ENCODE data around the gene ALX3. TPM values are rescaled to one million over a fixed set of nuclear protein-coding genes. Genes with fewer than 3 reads are reported as not detected.
A peak's percentile ranks its signal among the peaks of the same experiment; 100 is the strongest.

ALX3 gene
- total RNA-seq, 1 donor from 2014 or later: not detected

DNA sequence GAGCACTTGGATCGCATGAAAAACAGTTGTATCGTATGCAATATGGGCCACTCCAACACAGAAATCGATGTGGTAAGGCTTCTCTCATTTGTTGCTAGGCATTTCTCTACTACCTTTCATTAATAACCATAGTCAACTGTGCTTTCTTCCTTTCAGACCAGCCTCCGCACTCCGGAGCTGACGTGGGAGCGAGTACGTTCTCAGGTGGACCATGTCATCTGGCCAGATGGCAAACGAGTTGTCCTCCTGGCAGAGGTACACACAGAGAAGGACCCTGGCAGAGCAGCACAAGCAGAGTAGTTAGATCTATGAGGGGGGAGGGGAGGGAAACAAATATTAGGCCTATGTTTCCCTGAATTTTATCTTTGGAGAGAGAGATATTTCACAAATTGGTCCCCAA, 52.1 kb downstream of the ALX3 start:
- Histone ChIP-seq H4K20me1 (ENCODE audit: insufficient read depth, low read length) (no peaks in the 10 kb centered on the region), H3K9ac (ENCODE audit: low read length) (no peak overlapping the region), H3K4me1 (ENCODE audit: insufficient read depth, low read length) (peaks cover 9% of the 10 kb centered on the region), H3K27ac (ENCODE audit: low read depth, low read length) (no peak overlapping the region), H3K4me3 (ENCODE audit: insufficient read depth, low read depth, low read length) (no peak overlapping the region), H3K27me3 (ENCODE audit: insufficient read depth, low read length) (no peaks in the 10 kb centered on the region), H3K9me3 (ENCODE audit: insufficient read depth, low read depth, low read length) (no peaks in the 10 kb centered on the region), H3K36me3 (ENCODE audit: insufficient read depth, low read length) (peaks cover 80% of the 10 kb centered on the region), H3K4me2 (ENCODE audit: low read length) (no peak overlapping the region), H3K79me2 (ENCODE audit: insufficient read depth, low read length) (no peaks in the 10 kb centered on the region), H2AFZ (ENCODE audit: low read depth, low read length) (no peak overlapping the region)
- Mint-ChIP-seq H3K36me3 (ENCODE audit: low read depth, unreplicated experiment) (peaks cover 27% of the 10 kb centered on the region), H3K27ac (ENCODE audit: unreplicated experiment) (no peak overlapping the region), H3K27me3 (ENCODE audit: low read depth, unreplicated experiment) (no peaks in the 10 kb centered on the region), H3K9me3 (ENCODE audit: unreplicated experiment) (no peaks in the 10 kb centered on the region), H3K4me3 (ENCODE audit: unreplicated experiment) (no peak overlapping the region), H3K4me1 (ENCODE audit: low read depth, unreplicated experiment) (no peaks in the 10 kb centered on the region)
- FAIRE-seq: no peak
- TF ChIP-seq, protein P1, sequence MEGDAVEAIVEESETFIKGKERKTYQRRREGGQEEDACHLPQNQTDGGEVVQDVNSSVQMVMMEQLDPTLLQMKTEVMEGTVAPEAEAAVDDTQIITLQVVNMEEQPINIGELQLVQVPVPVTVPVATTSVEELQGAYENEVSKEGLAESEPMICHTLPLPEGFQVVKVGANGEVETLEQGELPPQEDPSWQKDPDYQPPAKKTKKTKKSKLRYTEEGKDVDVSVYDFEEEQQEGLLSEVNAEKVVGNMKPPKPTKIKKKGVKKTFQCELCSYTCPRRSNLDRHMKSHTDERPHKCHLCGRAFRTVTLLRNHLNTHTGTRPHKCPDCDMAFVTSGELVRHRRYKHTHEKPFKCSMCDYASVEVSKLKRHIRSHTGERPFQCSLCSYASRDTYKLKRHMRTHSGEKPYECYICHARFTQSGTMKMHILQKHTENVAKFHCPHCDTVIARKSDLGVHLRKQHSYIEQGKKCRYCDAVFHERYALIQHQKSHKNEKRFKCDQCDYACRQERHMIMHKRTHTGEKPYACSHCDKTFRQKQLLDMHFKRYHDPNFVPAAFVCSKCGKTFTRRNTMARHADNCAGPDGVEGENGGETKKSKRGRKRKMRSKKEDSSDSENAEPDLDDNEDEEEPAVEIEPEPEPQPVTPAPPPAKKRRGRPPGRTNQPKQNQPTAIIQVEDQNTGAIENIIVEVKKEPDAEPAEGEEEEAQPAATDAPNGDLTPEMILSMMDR (IDR thresholded peaks at IDR 0.05; ENCODE audit: insufficient read depth, low read depth, low read length): no peak
- no peak for TF ChIP-seq EZH2 (IDR thresholded peaks at IDR 0.05; ENCODE audit: insufficient read depth, low read length)
- no peak for DNase-seq (ENCODE audit: low read depth)

DNA sequence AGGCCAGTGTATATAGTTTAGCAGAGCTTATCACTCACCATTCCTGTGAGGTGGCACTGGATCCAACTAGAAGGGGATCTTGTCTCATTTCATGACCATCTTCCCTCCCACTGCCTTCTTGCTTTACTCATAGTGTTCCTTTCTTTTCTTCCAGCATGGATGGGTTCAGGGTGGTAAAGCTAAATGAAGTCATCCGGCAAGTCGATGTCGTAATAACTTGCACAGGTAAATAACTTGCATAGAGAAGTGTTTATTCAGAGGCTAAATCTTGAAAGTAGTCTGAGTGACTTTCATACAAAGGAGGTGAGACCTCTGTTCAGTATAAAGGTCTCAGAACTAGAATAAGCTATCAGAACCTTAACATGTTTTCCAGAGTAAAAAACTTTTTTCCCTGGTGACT, 52.7 kb downstream of the ALX3 start:
- no peak for FAIRE-seq
- no peaks in the 10 kb centered on the region for H3K9me3 Mint-ChIP-seq (ENCODE audit: unreplicated experiment)
- Histone ChIP-seq H3K4me1 (ENCODE audit: insufficient read depth, low read length) (peaks cover 9% of the 10 kb centered on the region), H3K4me3 (ENCODE audit: insufficient read depth, low read depth, low read length) (no peak overlapping the region), H3K27me3 (ENCODE audit: insufficient read depth, low read length) (no peaks in the 10 kb centered on the region), H3K4me2 (ENCODE audit: low read length) (no peak overlapping the region), H3K27ac (ENCODE audit: low read depth, low read length) (no peak overlapping the region), H4K20me1 (ENCODE audit: insufficient read depth, low read length) (no peaks in the 10 kb centered on the region), H3K36me3 (ENCODE audit: insufficient read depth, low read length) (peaks cover 79% of the 10 kb centered on the region), H2AFZ (ENCODE audit: low read depth, low read length) (no peak overlapping the region), H3K9me3 (ENCODE audit: insufficient read depth, low read depth, low read length) (no peaks in the 10 kb centered on the region), H3K9ac (ENCODE audit: low read length) (no peak overlapping the region), H3K79me2 (ENCODE audit: insufficient read depth, low read length) (no peaks in the 10 kb centered on the region)
- no peak for DNase-seq (ENCODE audit: low read depth)
- H3K27ac Mint-ChIP-seq (ENCODE audit: unreplicated experiment): no peak overlapping the region
- no peaks in the 10 kb centered on the region for H3K27me3 Mint-ChIP-seq (ENCODE audit: low read depth, unreplicated experiment)
- H3K36me3 Mint-ChIP-seq (ENCODE audit: low read depth, unreplicated experiment): peaks cover 25% of the 10 kb centered on the region
- H3K4me3 Mint-ChIP-seq (ENCODE audit: unreplicated experiment): no peak overlapping the region
- TF ChIP-seq, protein P1 (IDR thresholded peaks at IDR 0.05; ENCODE audit: insufficient read depth, low read depth, low read length): no peak
- TF ChIP-seq EZH2 (IDR thresholded peaks at IDR 0.05; ENCODE audit: insufficient read depth, low read length): no peak
- H3K4me1 Mint-ChIP-seq (ENCODE audit: low read depth, unreplicated experiment): no peaks in the 10 kb centered on the region

DNA sequence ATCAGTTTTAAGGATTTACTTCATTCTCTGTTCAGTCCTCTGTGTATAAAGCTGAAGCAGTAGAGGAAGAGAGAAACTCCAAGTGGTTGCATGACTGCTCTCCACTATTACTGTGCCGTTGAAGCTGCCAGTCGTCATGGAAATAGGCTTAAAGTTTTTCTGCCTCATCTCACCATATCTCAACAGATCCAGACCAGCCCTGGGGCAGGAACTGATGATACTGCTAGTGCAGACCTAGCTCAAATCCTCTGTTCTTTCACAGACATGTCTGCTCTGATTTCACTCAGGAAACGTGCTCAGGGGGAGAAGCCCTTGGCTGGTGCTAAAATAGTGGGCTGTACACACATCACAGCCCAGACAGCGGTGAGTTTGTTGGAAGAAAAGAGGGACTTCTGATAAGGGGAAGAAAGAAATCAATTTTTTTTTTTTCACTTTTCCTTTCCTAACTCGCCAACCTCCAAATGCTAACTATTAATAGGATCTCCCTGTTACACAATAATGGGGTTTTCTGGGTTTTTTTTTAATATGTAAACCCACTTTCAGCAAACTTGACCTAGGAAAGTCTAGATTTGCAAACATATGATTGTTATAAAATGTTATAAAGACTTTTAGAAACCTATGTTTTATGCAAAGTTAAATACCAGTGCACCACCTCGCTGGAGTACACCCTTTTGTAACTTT, 58.2 kb downstream of the ALX3 start:
- Histone ChIP-seq H3K79me2 (ENCODE audit: insufficient read depth, low read length) (peaks cover 18% of the 10 kb centered on the region), H3K9ac (ENCODE audit: low read length) (no peak overlapping the region), H3K4me2 (ENCODE audit: low read length) (no peak overlapping the region), H3K36me3 (ENCODE audit: insufficient read depth, low read length) (peaks cover 70% of the 10 kb centered on the region), H3K4me1 (ENCODE audit: insufficient read depth, low read length) (no peaks in the 10 kb centered on the region), H3K4me3 (ENCODE audit: insufficient read depth, low read depth, low read length) (no peak overlapping the region), H2AFZ (ENCODE audit: low read depth, low read length) (no peak overlapping the region), H3K9me3 (ENCODE audit: insufficient read depth, low read depth, low read length) (no peaks in the 10 kb centered on the region), H4K20me1 (ENCODE audit: insufficient read depth, low read length) (peaks cover 31% of the 10 kb centered on the region), H3K27me3 (ENCODE audit: insufficient read depth, low read length) (no peaks in the 10 kb centered on the region), H3K27ac (ENCODE audit: low read depth, low read length) (no peak overlapping the region)
- H3K27ac Mint-ChIP-seq (ENCODE audit: unreplicated experiment): peak overlapping the region; percentile 53
- TF ChIP-seq EZH2 (IDR thresholded peaks at IDR 0.05; ENCODE audit: insufficient read depth, low read length): no peak
- TF ChIP-seq, protein P1 (IDR thresholded peaks at IDR 0.05; ENCODE audit: insufficient read depth, low read depth, low read length): no peak
- FAIRE-seq (no peak), DNase-seq (ENCODE audit: low read depth) (no peak)
- H3K4me1 Mint-ChIP-seq (ENCODE audit: low read depth, unreplicated experiment): peaks cover 18% of the 10 kb centered on the region
- no peaks in the 10 kb centered on the region for H3K27me3 Mint-ChIP-seq (ENCODE audit: low read depth, unreplicated experiment)
- H3K9me3 Mint-ChIP-seq (ENCODE audit: unreplicated experiment): no peaks in the 10 kb centered on the region
- H3K4me3 Mint-ChIP-seq (ENCODE audit: unreplicated experiment): no peak overlapping the region
- peaks cover 19% of the 10 kb centered on the region for H3K36me3 Mint-ChIP-seq (ENCODE audit: low read depth, unreplicated experiment)

Measured in astrocyte (in vitro differentiated cells and primary cell).